Liver (tissue), 3 donors: ENCODE results near the gene SRC.

Experiments
- GABPA ChIP-seq, 2 donors: IDR thresholded peaks in 1 of 2; conservative IDR thresholded peaks in 1 of 2; 2 replicates each; pipeline ENCODE4 v1.6.1; 2016; ENCODE audit warnings: antibody characterized with exemption in 2 of 2, mild to moderate bottlenecking in 1 of 2, moderate library complexity in 1 of 2
- HNF4G ChIP-seq: IDR thresholded peaks from 2 replicates; pipeline ENCODE4 v1.6.1; 2016; ENCODE audit warnings: antibody characterized with exemption
- JUND ChIP-seq, 2 donors: IDR thresholded peaks; 2 replicates each; pipeline ENCODE4 v1.6.1; 2016; ENCODE audit warnings: antibody characterized with exemption in 2 of 2
- NR2F2 ChIP-seq: IDR thresholded peaks from 2 replicates; pipeline ENCODE4 v1.6.1; 2016; ENCODE audit warnings: antibody characterized with exemption
- RAD21 ChIP-seq, 2 donors: IDR thresholded peaks; 2 replicates each; pipeline ENCODE4 v1.6.1; 2016; ENCODE audit warnings: antibody characterized with exemption in 2 of 2, mild to moderate bottlenecking in 2 of 2
- RXRA ChIP-seq, 2 donors: IDR thresholded peaks; 2 replicates each; pipeline ENCODE4 v1.6.1; 2017 to 2018; ENCODE audit warnings: antibody characterized with exemption in 2 of 2, mild to moderate bottlenecking in 1 of 2
- TAF1 ChIP-seq: conservative IDR thresholded peaks from 2 replicates; pipeline ENCODE4 v1.6.1; 2016; ENCODE audit warnings: antibody characterized with exemption, mild to moderate bottlenecking
- YY1 ChIP-seq: IDR thresholded peaks from 2 replicates; pipeline ENCODE4 v1.6.1; 2016; ENCODE audit warnings: antibody characterized with exemption, mild to moderate bottlenecking
- TF ChIP-seq, protein P1 (sequence below): IDR thresholded peaks from 2 replicates; pipeline ENCODE4 v1.6.1; 2016; ENCODE audit warnings: antibody characterized with exemption
- TF ChIP-seq, protein P2 (sequence below): fragments of 150-350 bp; IDR thresholded peaks from 2 replicates; pipeline ENCODE4 v1.5.1; 2017; ENCODE audit warnings: improper control_type of control experiment, low read depth, low read length; ENCODE audit not compliant: missing input control
- TF ChIP-seq, protein P3 (sequence below): IDR thresholded peaks from 2 replicates; pipeline ENCODE4 v1.6.1; 2016; ENCODE audit warnings: antibody characterized with exemption, mild to moderate bottlenecking
- TF ChIP-seq, protein P4 (sequence below): IDR thresholded peaks from 2 replicates; pipeline ENCODE4 v1.6.1; 2016; ENCODE audit warnings: antibody characterized with exemption
- TF ChIP-seq, protein P5 (sequence below): IDR thresholded peaks from 2 replicates; pipeline ENCODE4 v1.6.1; 2016; ENCODE audit warnings: antibody characterized with exemption
- donor health status: healthy.
- donor health status: healthy.

DNA sequence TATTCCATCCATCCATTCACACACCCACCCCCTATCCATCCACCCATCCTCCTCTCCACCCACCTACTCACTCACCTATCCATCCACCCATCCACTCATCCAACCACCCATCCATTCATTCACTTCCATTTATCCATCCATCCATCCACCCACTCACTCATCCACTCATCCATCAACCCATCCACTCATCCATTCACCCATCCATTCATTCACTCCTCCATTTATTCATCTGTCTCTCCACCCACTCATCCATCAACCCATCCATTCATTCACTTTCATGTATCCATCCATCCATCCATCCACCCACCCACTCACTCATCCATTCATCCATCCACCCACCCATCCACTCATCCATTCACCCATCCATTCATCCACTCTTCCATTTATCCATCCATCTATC lies 84.1 kb downstream of the SRC start:
- TF ChIP-seq TAF1 (no peak), HNF4G (no peak), RXRA (IDR thresholded peaks at IDR 0.05) (no peak), NR2F2 (no peak), GABPA (IDR thresholded peaks at IDR 0.05 in 1 of 2, conservative IDR thresholded peaks at IDR 0.05 in 1 of 2) (no peak), RAD21 (IDR thresholded peaks at IDR 0.05) (no peak), JUND (IDR thresholded peaks at IDR 0.05) (no peak), YY1 (no peak)
- TF ChIP-seq, protein P1, sequence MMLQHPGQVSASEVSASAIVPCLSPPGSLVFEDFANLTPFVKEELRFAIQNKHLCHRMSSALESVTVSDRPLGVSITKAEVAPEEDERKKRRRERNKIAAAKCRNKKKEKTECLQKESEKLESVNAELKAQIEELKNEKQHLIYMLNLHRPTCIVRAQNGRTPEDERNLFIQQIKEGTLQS = no peak
- TF ChIP-seq, protein P2, sequence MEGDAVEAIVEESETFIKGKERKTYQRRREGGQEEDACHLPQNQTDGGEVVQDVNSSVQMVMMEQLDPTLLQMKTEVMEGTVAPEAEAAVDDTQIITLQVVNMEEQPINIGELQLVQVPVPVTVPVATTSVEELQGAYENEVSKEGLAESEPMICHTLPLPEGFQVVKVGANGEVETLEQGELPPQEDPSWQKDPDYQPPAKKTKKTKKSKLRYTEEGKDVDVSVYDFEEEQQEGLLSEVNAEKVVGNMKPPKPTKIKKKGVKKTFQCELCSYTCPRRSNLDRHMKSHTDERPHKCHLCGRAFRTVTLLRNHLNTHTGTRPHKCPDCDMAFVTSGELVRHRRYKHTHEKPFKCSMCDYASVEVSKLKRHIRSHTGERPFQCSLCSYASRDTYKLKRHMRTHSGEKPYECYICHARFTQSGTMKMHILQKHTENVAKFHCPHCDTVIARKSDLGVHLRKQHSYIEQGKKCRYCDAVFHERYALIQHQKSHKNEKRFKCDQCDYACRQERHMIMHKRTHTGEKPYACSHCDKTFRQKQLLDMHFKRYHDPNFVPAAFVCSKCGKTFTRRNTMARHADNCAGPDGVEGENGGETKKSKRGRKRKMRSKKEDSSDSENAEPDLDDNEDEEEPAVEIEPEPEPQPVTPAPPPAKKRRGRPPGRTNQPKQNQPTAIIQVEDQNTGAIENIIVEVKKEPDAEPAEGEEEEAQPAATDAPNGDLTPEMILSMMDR = no peak
- TF ChIP-seq, protein P3, sequence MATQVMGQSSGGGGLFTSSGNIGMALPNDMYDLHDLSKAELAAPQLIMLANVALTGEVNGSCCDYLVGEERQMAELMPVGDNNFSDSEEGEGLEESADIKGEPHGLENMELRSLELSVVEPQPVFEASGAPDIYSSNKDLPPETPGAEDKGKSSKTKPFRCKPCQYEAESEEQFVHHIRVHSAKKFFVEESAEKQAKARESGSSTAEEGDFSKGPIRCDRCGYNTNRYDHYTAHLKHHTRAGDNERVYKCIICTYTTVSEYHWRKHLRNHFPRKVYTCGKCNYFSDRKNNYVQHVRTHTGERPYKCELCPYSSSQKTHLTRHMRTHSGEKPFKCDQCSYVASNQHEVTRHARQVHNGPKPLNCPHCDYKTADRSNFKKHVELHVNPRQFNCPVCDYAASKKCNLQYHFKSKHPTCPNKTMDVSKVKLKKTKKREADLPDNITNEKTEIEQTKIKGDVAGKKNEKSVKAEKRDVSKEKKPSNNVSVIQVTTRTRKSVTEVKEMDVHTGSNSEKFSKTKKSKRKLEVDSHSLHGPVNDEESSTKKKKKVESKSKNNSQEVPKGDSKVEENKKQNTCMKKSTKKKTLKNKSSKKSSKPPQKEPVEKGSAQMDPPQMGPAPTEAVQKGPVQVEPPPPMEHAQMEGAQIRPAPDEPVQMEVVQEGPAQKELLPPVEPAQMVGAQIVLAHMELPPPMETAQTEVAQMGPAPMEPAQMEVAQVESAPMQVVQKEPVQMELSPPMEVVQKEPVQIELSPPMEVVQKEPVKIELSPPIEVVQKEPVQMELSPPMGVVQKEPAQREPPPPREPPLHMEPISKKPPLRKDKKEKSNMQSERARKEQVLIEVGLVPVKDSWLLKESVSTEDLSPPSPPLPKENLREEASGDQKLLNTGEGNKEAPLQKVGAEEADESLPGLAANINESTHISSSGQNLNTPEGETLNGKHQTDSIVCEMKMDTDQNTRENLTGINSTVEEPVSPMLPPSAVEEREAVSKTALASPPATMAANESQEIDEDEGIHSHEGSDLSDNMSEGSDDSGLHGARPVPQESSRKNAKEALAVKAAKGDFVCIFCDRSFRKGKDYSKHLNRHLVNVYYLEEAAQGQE = no peak
- TF ChIP-seq, protein P4, sequence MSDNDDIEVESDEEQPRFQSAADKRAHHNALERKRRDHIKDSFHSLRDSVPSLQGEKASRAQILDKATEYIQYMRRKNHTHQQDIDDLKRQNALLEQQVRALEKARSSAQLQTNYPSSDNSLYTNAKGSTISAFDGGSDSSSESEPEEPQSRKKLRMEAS = no peak
- TF ChIP-seq, protein P5, sequence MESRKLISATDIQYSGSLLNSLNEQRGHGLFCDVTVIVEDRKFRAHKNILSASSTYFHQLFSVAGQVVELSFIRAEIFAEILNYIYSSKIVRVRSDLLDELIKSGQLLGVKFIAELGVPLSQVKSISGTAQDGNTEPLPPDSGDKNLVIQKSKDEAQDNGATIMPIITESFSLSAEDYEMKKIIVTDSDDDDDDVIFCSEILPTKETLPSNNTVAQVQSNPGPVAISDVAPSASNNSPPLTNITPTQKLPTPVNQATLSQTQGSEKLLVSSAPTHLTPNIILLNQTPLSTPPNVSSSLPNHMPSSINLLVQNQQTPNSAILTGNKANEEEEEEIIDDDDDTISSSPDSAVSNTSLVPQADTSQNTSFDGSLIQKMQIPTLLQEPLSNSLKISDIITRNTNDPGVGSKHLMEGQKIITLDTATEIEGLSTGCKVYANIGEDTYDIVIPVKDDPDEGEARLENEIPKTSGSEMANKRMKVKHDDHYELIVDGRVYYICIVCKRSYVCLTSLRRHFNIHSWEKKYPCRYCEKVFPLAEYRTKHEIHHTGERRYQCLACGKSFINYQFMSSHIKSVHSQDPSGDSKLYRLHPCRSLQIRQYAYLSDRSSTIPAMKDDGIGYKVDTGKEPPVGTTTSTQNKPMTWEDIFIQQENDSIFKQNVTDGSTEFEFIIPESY = no peak
